ENCODE data around the gene FGB.

DNA sequence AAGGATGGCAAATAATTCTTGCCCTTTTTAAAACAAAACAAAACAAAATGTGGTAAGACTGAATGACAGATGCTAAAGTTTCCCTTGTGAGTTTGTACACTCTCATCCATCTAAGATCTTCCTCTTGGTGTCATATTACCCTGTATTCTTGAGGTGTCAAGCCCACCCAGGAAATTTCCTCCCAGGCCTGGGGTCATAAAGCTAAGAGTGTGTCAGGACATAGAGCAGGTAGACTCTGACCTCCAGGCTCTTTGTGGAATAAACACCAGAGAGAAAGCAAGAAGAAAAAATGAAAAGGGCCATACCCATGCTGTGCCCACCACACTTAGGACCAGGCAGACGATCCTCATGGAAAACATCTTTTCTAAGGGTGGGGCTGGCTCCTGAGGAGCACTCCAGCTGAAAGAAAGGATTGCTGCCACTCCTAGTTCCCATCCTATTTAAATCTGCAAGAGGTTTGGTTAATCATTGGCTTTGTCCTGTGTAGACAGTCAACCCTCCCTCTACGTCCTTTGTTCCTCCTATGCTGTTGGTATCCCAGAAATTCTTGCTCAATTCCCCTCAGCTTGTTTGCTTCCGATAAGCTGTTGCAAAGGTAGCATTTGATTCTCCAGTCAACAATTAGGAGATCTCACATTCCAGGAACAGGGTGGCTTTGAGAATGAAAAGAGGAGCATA is 27.7 kb downstream of the FGB start, which contains the start of gene FGA:
- TF ChIP-seq PHF8 (IDR thresholded peaks at IDR 0.05; ENCODE audit: borderline replicate concordance, low read depth) = no peak
- peak; percentile 71 to 83; a peak in 3 of 5 replicates for TF ChIP-seq EP300 (IDR thresholded peaks at IDR 0.05)

Data from A549 (cell line).